ENCODE results near the gene GAN. TPM values are rescaled to one million over a fixed set of nuclear protein-coding genes. Genes with fewer than 3 reads are reported as not detected.

Gene GAN
- total RNA-seq, 1 experiment from 2014 or later, result 22.5 TPM

- Histone ChIP-seq H3K4me3 (replicated peaks in 1 of 2; ENCODE audit: low read depth in 1 of 2, low read length in 2 of 2) (no peak overlapping the region), H3K27ac (ENCODE audit: low read depth, low read length) (no peak overlapping the region), H4K20me1 (ENCODE audit: insufficient read depth) (no peaks in the 10 kb centered on the region), H3K79me2 (ENCODE audit: insufficient read depth, low read length) (no peaks in the 10 kb centered on the region), H3K9ac (ENCODE audit: low read length) (no peak overlapping the region), H3K4me1 (ENCODE audit: control insufficient read depth in 1 of 2, insufficient read depth in 2 of 2, low read length in 2 of 2) (peaks cover 5 to 25% of the 10 kb centered on the region in 2 experiments; a peak in 3 of 4 replicates), H3K4me2 (ENCODE audit: low read length) (no peak overlapping the region), H3K9me3 (ENCODE audit: control insufficient read depth in 1 of 2, insufficient read depth in 1 of 2, low read depth in 1 of 2, low read length in 2 of 2) (no peaks in the 10 kb centered on the region), H3K9me2 (ENCODE audit: insufficient read depth) (no peaks in the 10 kb centered on the region), H2AFZ (ENCODE audit: low read depth, low read length, poor library complexity, severe bottlenecking) (no peak overlapping the region), H3K27me3 (ENCODE audit: insufficient read depth, low read length) (no peaks in the 10 kb centered on the region), H3K36me3 (ENCODE audit: control insufficient read depth in 1 of 2, insufficient read depth in 2 of 2, low read length in 2 of 2) (no peaks in the 10 kb centered on the region)
- intact Hi-C loops (cut with micrococcal nuclease), result no loop called here
- DNase-seq (ENCODE audit: low read depth, low spot score), result no peak
- RAD21 ChIA-PET (ENCODE audit: low non-redundant PET in 1 of 2, low total read pairs in 2 of 2, uncharacterized antibody in 2 of 2, unreplicated experiment in 2 of 2), result no interaction called here
- POLR2A ChIA-PET, result no interaction called here
- CTCF ChIA-PET, result interaction anchor here (0.7 to 1.2 kb wide), 2 partner anchors 9 to 17 kb away, joined by 3 read pairs; no protein-coding TSS in a partner anchor
- TF ChIP-seq JUND (IDR thresholded peaks at IDR 0.05) (no peak), REST (IDR thresholded peaks at IDR 0.05; ENCODE audit: low read depth) (no peak), SRF (IDR thresholded peaks at IDR 0.05; ENCODE audit: low read depth) (no peak), ZNF274 (IDR thresholded peaks at IDR 0.05; ENCODE audit: low read depth, low read length) (no peak)
- BruUV-seq (replicated peaks), result no TSS peak
- no peak for ATAC-seq
These were observed 98.7 kb downstream of the GAN start for GRCh38 chr16:81413245-81413990.

- no peak for ATAC-seq
- POLR2A ChIA-PET, result no interaction called here
- H2AFZ ChIP-seq (ENCODE audit: low read depth, low read length, poor library complexity, severe bottlenecking), result no peak overlapping the region
These were observed 101.0 kb downstream of the GAN start for GRCh38 chr16:81415751-81416150.

More at GRCh38 chr16:81415751-81416150, 101.0 kb downstream of the GAN start:
- Histone ChIP-seq H3K4me2 (ENCODE audit: low read length) (no peak overlapping the region), H3K4me3 (replicated peaks in 1 of 2; ENCODE audit: low read depth in 1 of 2, low read length in 2 of 2) (no peak overlapping the region), H3K9me3 (ENCODE audit: control insufficient read depth in 1 of 2, insufficient read depth in 1 of 2, low read depth in 1 of 2, low read length in 2 of 2) (no peaks in the 10 kb centered on the region), H3K4me1 (ENCODE audit: control insufficient read depth in 1 of 2, insufficient read depth in 2 of 2, low read length in 2 of 2) (peaks cover 2 to 4% of the 10 kb centered on the region in 2 experiments; a peak in 3 of 4 replicates), H3K27ac (ENCODE audit: low read depth, low read length) (no peak overlapping the region), H3K27me3 (ENCODE audit: insufficient read depth, low read length) (no peaks in the 10 kb centered on the region), H4K20me1 (ENCODE audit: insufficient read depth) (no peaks in the 10 kb centered on the region), H3K9ac (ENCODE audit: low read length) (no peak overlapping the region), H3K79me2 (ENCODE audit: insufficient read depth, low read length) (no peaks in the 10 kb centered on the region), H3K36me3 (ENCODE audit: control insufficient read depth in 1 of 2, insufficient read depth in 2 of 2, low read length in 2 of 2) (no peaks in the 10 kb centered on the region), H3K9me2 (ENCODE audit: insufficient read depth) (no peaks in the 10 kb centered on the region)
- DNase-seq (ENCODE audit: low read depth, low spot score), result no peak
- CTCF ChIA-PET, result no interaction called here
- no peak for TF ChIP-seq FOSL1 (IDR thresholded peaks at IDR 0.05; ENCODE audit: low read depth)
- no peak for TF ChIP-seq EZH2 (IDR thresholded peaks at IDR 0.05)
- no peak for TF ChIP-seq ATF3 (IDR thresholded peaks at IDR 0.05)
- TF ChIP-seq EGR1 (IDR thresholded peaks at IDR 0.05; ENCODE audit: low read depth), result no peak
- TF ChIP-seq JUND (IDR thresholded peaks at IDR 0.05), result no peak
- TF ChIP-seq POLR2AphosphoS5 (IDR thresholded peaks at IDR 0.05; ENCODE audit: low read depth, low read length), result no peak
- no peak for TF ChIP-seq EZH2phosphoT487 (IDR thresholded peaks at IDR 0.05; ENCODE audit: borderline replicate concordance)
- no peak for TF ChIP-seq CTCF (IDR thresholded peaks at IDR 0.05 in 2 of 3, conservative IDR thresholded peaks at IDR 0.05 in 1 of 3; ENCODE audit: borderline replicate concordance in 1 of 3, insufficient read depth in 1 of 3, low read depth in 2 of 3, low read length in 2 of 3)
- TF ChIP-seq CBX3 (IDR thresholded peaks at IDR 0.05; ENCODE audit: low read depth), result no peak
- TF ChIP-seq ZFX (IDR thresholded peaks at IDR 0.05), result no peak
- TF ChIP-seq RAD21 (IDR thresholded peaks at IDR 0.05; ENCODE audit: low read depth), result no peak
- TF ChIP-seq SIN3A (IDR thresholded peaks at IDR 0.05; ENCODE audit: low read depth), result no peak
- RAD21 ChIA-PET (ENCODE audit: low non-redundant PET in 1 of 2, low total read pairs in 2 of 2, uncharacterized antibody in 2 of 2, unreplicated experiment in 2 of 2), result no interaction called here
- intact Hi-C loops (cut with micrococcal nuclease), result no loop called here
- no TSS peak for BruUV-seq (replicated peaks)

Data from HCT116 (cell line).